ENCODE results near the gene NDFIP2.
"Not testable (repeated sequence)": the region's sequence is repeated elsewhere in the genome, so short reads cannot be mapped to it uniquely, and the experiment has no call there.

NDFIP2 gene

GRCh38 chr13:79591493-79591892, 110.5 kb downstream of the NDFIP2 start:
- no peak for DNase-seq (ENCODE audit: low read depth)
- no peak for TF ChIP-seq CTCF (IDR thresholded peaks at IDR 0.05; ENCODE audit: low read depth, low read length)
- no peak for TF ChIP-seq POLR2A (IDR thresholded peaks at IDR 0.05; ENCODE audit: extremely low read depth, insufficient read length)
- no peak for TF ChIP-seq MYC (IDR thresholded peaks at IDR 0.05; ENCODE audit: low read depth, low read length)
- no peak for TF ChIP-seq MAX (IDR thresholded peaks at IDR 0.05; ENCODE audit: low read depth, low read length)
- H3K4me3 ChIP-seq (ENCODE audit: low read depth, low read length) = no peak overlapping the region

GRCh38 chr13:79593121-79593520, 112.2 kb downstream of the NDFIP2 start:
- H3K4me3 ChIP-seq (ENCODE audit: low read depth, low read length) = no peak overlapping the region
- DNase-seq (ENCODE audit: low read depth) = no peak

GRCh38 chr13:79593641-79594275, 112.8 kb downstream of the NDFIP2 start:
- no peak for TF ChIP-seq POLR2A (IDR thresholded peaks at IDR 0.05; ENCODE audit: extremely low read depth, insufficient read length)
- TF ChIP-seq MYC (IDR thresholded peaks at IDR 0.05; ENCODE audit: low read depth, low read length) = no peak
- no peak for TF ChIP-seq MAX (IDR thresholded peaks at IDR 0.05; ENCODE audit: low read depth, low read length)
- TF ChIP-seq CTCF (IDR thresholded peaks at IDR 0.05; ENCODE audit: low read depth, low read length) = no peak
- DNase-seq (ENCODE audit: low read depth) = no peak
- H3K4me3 ChIP-seq (ENCODE audit: low read depth, low read length) = no peak overlapping the region

More at GRCh38 chr13:79593121-79593520, 112.2 kb downstream of the NDFIP2 start:
- no peak for TF ChIP-seq POLR2A (IDR thresholded peaks at IDR 0.05; ENCODE audit: extremely low read depth, insufficient read length)
- no peak for TF ChIP-seq MAX (IDR thresholded peaks at IDR 0.05; ENCODE audit: low read depth, low read length)
- no peak for TF ChIP-seq CTCF (IDR thresholded peaks at IDR 0.05; ENCODE audit: low read depth, low read length)
- no peak for TF ChIP-seq MYC (IDR thresholded peaks at IDR 0.05; ENCODE audit: low read depth, low read length)

- not testable (repeated sequence) for DNase-seq (ENCODE audit: low read depth); H3K4me3 ChIP-seq (ENCODE audit: low read depth, low read length)
These were observed 119.2 kb downstream of the NDFIP2 start for GRCh38 chr13:79600146-79600545.

- DNase-seq (ENCODE audit: low read depth) = no peak
These were observed 122.0 kb downstream of the NDFIP2 start for GRCh38 chr13:79602936-79603335.

More at GRCh38 chr13:79602936-79603335, 122.0 kb downstream of the NDFIP2 start:
- TF ChIP-seq MAX (IDR thresholded peaks at IDR 0.05; ENCODE audit: low read depth, low read length) = no peak
- no peak for TF ChIP-seq CTCF (IDR thresholded peaks at IDR 0.05; ENCODE audit: low read depth, low read length)
- TF ChIP-seq MYC (IDR thresholded peaks at IDR 0.05; ENCODE audit: low read depth, low read length) = no peak
- TF ChIP-seq POLR2A (IDR thresholded peaks at IDR 0.05; ENCODE audit: extremely low read depth, insufficient read length) = no peak
- no peak overlapping the region for H3K4me3 ChIP-seq (ENCODE audit: low read depth, low read length)
